WTC11 (cell line): ENCODE measurements around the gene FSTL3. TPM values are rescaled to one million over a fixed set of nuclear protein-coding genes. Genes with fewer than 3 reads are reported as not detected.

Experiments used
- ATAC-seq: fragments of 200-7000 bp; cut with Tn5 transposase; 2 replicates; pipeline ENCODE4 v1.10.0; 2021; ENCODE audit warnings: mild to moderate bottlenecking, moderate library complexity
- CTCF ChIA-PET: fragments of 300-600 bp; sonication (Branson Sonifier 250); formaldehyde crosslinking; loops from one replicate; lab custom pipeline; 2021; ENCODE audit warnings: antibody characterized with exemption; lab: Charles Lee
- POLR2A ChIA-PET: fragments of 350-600 bp; sonication (Branson Sonifier 250); formaldehyde crosslinking; loops from one replicate; lab custom pipeline; 2021; ENCODE audit warnings: antibody characterized with exemption; lab: Charles Lee
- DNase-seq: peaks from one replicate; pipeline ENCODE4 v3.0.0; 2021; ENCODE audit warnings: low spot score
- H3K27ac Mint-ChIP-seq: 2 replicates; pipeline ENCODE4 v1.8.0; 2021; ENCODE audit warnings: mixed read lengths
- H3K27me3 Mint-ChIP-seq: 2 replicates; pipeline ENCODE4 v1.8.0; 2021; ENCODE audit warnings: low read depth, mild to moderate bottlenecking, moderate library complexity, mixed read lengths
- H3K36me3 Mint-ChIP-seq: 2 replicates; pipeline ENCODE4 v1.8.0; 2021; ENCODE audit warnings: mixed read lengths
- H3K4me1 Mint-ChIP-seq: 2 replicates; pipeline ENCODE4 v1.8.0; 2022; ENCODE audit warnings: mixed read lengths
- H3K4me3 Mint-ChIP-seq: 2 replicates; pipeline ENCODE4 v1.8.0; 2021; ENCODE audit warnings: mild to moderate bottlenecking, moderate library complexity, mixed read lengths
- H3K9me3 Mint-ChIP-seq: 2 replicates; pipeline ENCODE4 v1.8.0; 2021; ENCODE audit warnings: mixed read lengths
- JAZF1 ChIP-seq: fragments of 250-450 bp; sonication (Bioruptor Pico); IDR thresholded peaks from 2 replicates; pipeline ENCODE4 v1.9.0; 2021; ENCODE audit warnings: moderate library complexity, mild to moderate bottlenecking, inconsistent platforms
- NFE2L1 ChIP-seq: sonication (generic); formaldehyde crosslinking; IDR thresholded peaks from 2 replicates; pipeline ENCODE4 v1.8.1; 2023; ENCODE audit warnings: missing genetic modification reagents
- NR2C2 ChIP-seq: sonication (generic); formaldehyde crosslinking; IDR thresholded peaks from 2 replicates; pipeline ENCODE4 v1.8.0; 2022; ENCODE audit warnings: mild to moderate bottlenecking, missing genetic modification reagents
- NR3C1 ChIP-seq: sonication (generic); formaldehyde crosslinking; conservative IDR thresholded peaks from 2 replicates; pipeline ENCODE4 v1.8.1; 2023; ENCODE audit warnings: low read depth, mild to moderate bottlenecking, missing genetic modification reagents
- PRRX2 ChIP-seq: fragments of 250-450 bp; sonication (Bioruptor Pico); IDR thresholded peaks from 2 replicates; pipeline ENCODE4 v1.8.0; 2021; ENCODE audit warnings: mild to moderate bottlenecking
- RELA ChIP-seq: sonication (generic); formaldehyde crosslinking; IDR thresholded peaks from 2 replicates; pipeline ENCODE4 v1.8.1; 2022; ENCODE audit warnings: missing genetic modification reagents, mild to moderate bottlenecking, borderline replicate concordance
- SP1 ChIP-seq: sonication (generic); formaldehyde crosslinking; conservative IDR thresholded peaks from 2 replicates; pipeline ENCODE4 v1.8.1; 2022; ENCODE audit warnings: missing genetic modification reagents
- TP53 ChIP-seq: sonication (generic); formaldehyde crosslinking; IDR thresholded peaks from 2 replicates; pipeline ENCODE4 v1.8.1; 2023; ENCODE audit warnings: mild to moderate bottlenecking, missing genetic modification reagents
- ZNF138 ChIP-seq: sonication (generic); formaldehyde crosslinking; conservative IDR thresholded peaks from 2 replicates; pipeline ENCODE4 v1.8.1; 2022; ENCODE audit warnings: mild to moderate bottlenecking, moderate library complexity, missing genetic modification reagents
- total RNA-seq: library from RNA; stranded (reverse); gene quantifications from 3 replicates; pipeline ENCODE4 v1.2.3, GENCODE V29; 2021
- TF ChIP-seq, protein P1 (sequence below): sonication (generic); formaldehyde crosslinking; IDR thresholded peaks from 2 replicates; pipeline ENCODE4 v1.8.1; 2023; ENCODE audit warnings: mild to moderate bottlenecking, missing genetic modification reagents, borderline replicate concordance
- TF ChIP-seq, protein P2 (sequence below): sonication (generic); formaldehyde crosslinking; IDR thresholded peaks from 2 replicates; pipeline ENCODE4 v1.8.1; 2023; ENCODE audit warnings: mild to moderate bottlenecking, missing genetic modification reagents, moderate library complexity
- TF ChIP-seq, protein P3 (sequence below): sonication (generic); formaldehyde crosslinking; IDR thresholded peaks from 2 replicates; pipeline ENCODE4 v1.8.0; 2022; ENCODE audit warnings: missing genetic modification reagents
- TF ChIP-seq, protein P4 (sequence below): fragments of 250-450 bp; sonication (Bioruptor Pico); IDR thresholded peaks from 2 replicates; pipeline ENCODE4 v1.9.0; 2021; ENCODE audit warnings: mild to moderate bottlenecking
- TF ChIP-seq, protein P5 (sequence below): sonication (generic); formaldehyde crosslinking; IDR thresholded peaks from 2 replicates; pipeline ENCODE4 v1.8.1; 2023; ENCODE audit warnings: mild to moderate bottlenecking, missing genetic modification reagents
- TF ChIP-seq, protein P6 (sequence below): fragments of 250-450 bp; sonication (Bioruptor Pico); IDR thresholded peaks from 2 replicates; pipeline ENCODE4 v2.1.2; 2022; ENCODE audit warnings: mild to moderate bottlenecking, moderate library complexity

FSTL3 gene
- total RNA-seq, 1 experiment from 2014 or later, result 8.7 TPM

DNA sequence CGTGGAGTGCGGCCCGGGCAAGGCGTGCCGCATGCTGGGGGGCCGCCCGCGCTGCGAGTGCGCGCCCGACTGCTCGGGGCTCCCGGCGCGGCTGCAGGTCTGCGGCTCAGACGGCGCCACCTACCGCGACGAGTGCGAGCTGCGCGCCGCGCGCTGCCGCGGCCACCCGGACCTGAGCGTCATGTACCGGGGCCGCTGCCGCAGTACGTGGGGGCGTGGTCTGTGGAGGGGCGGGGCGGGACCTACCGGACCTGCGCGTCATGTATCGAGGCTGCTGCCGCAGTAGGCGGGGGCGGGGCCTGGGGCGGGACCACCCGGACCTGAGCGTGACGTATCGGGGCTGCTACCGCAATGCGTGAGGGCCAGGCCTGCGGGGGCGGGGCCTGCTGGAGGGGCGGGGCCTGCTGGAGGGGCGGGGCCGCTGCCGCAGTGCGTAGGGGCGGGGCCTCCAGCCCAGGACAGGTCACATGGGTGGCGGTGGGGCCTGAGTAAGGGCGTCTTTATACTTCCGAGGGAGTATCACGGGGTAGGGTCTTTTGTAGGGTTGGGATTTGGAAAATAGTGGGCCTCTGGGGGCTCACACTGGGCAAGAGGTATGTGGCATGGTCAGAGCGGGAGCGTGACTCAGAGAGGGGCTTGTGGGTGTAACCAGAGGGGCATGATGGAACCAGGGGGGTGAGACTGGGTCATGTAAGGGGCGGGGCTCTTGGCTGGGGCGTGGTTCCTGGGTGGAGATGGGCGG, 4.3 kb downstream of the FSTL3 start (continued):
- TF ChIP-seq, protein P1, sequence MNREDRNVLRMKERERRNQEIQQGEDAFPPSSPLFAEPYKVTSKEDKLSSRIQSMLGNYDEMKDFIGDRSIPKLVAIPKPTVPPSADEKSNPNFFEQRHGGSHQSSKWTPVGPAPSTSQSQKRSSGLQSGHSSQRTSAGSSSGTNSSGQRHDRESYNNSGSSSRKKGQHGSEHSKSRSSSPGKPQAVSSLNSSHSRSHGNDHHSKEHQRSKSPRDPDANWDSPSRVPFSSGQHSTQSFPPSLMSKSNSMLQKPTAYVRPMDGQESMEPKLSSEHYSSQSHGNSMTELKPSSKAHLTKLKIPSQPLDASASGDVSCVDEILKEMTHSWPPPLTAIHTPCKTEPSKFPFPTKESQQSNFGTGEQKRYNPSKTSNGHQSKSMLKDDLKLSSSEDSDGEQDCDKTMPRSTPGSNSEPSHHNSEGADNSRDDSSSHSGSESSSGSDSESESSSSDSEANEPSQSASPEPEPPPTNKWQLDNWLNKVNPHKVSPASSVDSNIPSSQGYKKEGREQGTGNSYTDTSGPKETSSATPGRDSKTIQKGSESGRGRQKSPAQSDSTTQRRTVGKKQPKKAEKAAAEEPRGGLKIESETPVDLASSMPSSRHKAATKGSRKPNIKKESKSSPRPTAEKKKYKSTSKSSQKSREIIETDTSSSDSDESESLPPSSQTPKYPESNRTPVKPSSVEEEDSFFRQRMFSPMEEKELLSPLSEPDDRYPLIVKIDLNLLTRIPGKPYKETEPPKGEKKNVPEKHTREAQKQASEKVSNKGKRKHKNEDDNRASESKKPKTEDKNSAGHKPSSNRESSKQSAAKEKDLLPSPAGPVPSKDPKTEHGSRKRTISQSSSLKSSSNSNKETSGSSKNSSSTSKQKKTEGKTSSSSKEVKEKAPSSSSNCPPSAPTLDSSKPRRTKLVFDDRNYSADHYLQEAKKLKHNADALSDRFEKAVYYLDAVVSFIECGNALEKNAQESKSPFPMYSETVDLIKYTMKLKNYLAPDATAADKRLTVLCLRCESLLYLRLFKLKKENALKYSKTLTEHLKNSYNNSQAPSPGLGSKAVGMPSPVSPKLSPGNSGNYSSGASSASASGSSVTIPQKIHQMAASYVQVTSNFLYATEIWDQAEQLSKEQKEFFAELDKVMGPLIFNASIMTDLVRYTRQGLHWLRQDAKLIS (CRISPR knock-in tag), result no peak
- 0 out of 2 replicates have a peak, but pooled peaks have one; percentile 42 for TF ChIP-seq NFE2L1 (CRISPR knock-in tag)
- TF ChIP-seq, protein P2, sequence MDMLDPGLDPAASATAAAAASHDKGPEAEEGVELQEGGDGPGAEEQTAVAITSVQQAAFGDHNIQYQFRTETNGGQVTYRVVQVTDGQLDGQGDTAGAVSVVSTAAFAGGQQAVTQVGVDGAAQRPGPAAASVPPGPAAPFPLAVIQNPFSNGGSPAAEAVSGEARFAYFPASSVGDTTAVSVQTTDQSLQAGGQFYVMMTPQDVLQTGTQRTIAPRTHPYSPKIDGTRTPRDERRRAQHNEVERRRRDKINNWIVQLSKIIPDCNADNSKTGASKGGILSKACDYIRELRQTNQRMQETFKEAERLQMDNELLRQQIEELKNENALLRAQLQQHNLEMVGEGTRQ (CRISPR knock-in tag), result peak; percentile 85
- TF ChIP-seq, protein P3, sequence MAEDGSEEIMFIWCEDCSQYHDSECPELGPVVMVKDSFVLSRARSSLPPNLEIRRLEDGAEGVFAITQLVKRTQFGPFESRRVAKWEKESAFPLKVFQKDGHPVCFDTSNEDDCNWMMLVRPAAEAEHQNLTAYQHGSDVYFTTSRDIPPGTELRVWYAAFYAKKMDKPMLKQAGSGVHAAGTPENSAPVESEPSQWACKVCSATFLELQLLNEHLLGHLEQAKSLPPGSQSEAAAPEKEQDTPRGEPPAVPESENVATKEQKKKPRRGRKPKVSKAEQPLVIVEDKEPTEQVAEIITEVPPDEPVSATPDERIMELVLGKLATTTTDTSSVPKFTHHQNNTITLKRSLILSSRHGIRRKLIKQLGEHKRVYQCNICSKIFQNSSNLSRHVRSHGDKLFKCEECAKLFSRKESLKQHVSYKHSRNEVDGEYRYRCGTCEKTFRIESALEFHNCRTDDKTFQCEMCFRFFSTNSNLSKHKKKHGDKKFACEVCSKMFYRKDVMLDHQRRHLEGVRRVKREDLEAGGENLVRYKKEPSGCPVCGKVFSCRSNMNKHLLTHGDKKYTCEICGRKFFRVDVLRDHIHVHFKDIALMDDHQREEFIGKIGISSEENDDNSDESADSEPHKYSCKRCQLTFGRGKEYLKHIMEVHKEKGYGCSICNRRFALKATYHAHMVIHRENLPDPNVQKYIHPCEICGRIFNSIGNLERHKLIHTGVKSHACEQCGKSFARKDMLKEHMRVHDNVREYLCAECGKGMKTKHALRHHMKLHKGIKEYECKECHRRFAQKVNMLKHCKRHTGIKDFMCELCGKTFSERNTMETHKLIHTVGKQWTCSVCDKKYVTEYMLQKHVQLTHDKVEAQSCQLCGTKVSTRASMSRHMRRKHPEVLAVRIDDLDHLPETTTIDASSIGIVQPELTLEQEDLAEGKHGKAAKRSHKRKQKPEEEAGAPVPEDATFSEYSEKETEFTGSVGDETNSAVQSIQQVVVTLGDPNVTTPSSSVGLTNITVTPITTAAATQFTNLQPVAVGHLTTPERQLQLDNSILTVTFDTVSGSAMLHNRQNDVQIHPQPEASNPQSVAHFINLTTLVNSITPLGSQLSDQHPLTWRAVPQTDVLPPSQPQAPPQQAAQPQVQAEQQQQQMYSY (CRISPR knock-in tag), result no peak
- TF ChIP-seq, all 79 proteins: peak for 9

DNA sequence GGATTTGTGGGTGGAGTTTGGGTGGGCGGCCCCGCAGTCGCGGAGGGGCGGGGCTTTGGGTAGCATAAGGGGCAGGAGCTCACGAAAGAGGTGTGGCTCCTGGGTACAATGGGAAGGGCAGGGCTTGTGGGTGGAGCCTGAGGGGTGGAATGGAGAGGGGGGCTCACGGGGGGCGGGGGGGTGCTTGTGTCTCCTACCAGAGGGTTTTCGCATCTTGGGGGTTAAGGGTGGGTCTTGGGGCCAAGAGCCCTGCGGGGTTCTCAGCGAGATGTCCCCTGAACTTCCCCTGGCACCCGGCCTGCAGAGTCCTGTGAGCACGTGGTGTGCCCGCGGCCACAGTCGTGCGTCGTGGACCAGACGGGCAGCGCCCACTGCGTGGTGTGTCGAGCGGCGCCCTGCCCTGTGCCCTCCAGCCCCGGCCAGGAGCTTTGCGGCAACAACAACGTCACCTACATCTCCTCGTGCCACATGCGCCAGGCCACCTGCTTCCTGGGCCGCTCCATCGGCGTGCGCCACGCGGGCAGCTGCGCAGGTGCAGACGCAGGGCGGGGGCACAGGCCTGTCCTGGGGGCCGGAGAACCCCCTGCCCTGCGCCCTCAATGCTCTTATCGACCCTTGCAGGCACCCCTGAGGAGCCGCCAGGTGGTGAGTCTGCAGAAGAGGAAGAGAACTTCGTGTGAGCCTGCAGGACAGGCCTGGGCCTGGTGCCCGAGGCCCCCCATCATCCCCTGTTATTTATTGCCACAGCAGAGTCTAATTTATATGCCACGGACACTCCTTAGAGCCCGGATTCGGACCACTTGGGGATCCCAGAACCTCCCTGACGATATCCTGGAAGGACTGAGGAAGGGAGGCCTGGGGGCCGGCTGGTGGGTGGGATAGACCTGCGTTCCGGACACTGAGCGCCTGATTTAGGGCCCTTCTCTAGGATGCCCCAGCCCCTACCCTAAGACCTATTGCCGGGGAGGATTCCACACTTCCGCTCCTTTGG, 5.1 kb downstream of the FSTL3 start:
- H3K27me3 Mint-ChIP-seq, result peaks cover 13% of the 10 kb centered on the region
- POLR2A ChIA-PET, result interaction anchor here (1.2 to 1.7 kb wide), 3 partner anchors 22 to 118 kb away, joined by 3 to 8 read pairs (median 4); no protein-coding TSS in a partner anchor
- peak; percentile 76 for ATAC-seq
- no peak overlapping the region for H3K27ac Mint-ChIP-seq
- DNase-seq, result peak; percentile 96
- peak; percentile 68; the same call in 1 of the 2 replicates for TF ChIP-seq RELA (CRISPR knock-in tag)
- TF ChIP-seq, protein P4, sequence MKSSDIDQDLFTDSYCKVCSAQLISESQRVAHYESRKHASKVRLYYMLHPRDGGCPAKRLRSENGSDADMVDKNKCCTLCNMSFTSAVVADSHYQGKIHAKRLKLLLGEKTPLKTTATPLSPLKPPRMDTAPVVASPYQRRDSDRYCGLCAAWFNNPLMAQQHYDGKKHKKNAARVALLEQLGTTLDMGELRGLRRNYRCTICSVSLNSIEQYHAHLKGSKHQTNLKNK (CRISPR knock-in tag), result no peak
- TF ChIP-seq TP53 (CRISPR knock-in tag), result no peak
- TF ChIP-seq, all 79 proteins: peak for 1
- no peaks in the 10 kb centered on the region for H3K36me3 Mint-ChIP-seq
- no peaks in the 10 kb centered on the region for H3K9me3 Mint-ChIP-seq
- no peaks in the 10 kb centered on the region for H3K4me1 Mint-ChIP-seq
- CTCF ChIA-PET, result interaction anchor here (0.6 to 2.7 kb wide), 19 partner anchors 9 to 572 kb away, joined by 3 to 22 read pairs (median 5); partner anchors contain the start of genes PALM, PRSS57, RNF126 and WDR18
- H3K4me3 Mint-ChIP-seq, result peak overlapping the region; percentile 87

DNA sequence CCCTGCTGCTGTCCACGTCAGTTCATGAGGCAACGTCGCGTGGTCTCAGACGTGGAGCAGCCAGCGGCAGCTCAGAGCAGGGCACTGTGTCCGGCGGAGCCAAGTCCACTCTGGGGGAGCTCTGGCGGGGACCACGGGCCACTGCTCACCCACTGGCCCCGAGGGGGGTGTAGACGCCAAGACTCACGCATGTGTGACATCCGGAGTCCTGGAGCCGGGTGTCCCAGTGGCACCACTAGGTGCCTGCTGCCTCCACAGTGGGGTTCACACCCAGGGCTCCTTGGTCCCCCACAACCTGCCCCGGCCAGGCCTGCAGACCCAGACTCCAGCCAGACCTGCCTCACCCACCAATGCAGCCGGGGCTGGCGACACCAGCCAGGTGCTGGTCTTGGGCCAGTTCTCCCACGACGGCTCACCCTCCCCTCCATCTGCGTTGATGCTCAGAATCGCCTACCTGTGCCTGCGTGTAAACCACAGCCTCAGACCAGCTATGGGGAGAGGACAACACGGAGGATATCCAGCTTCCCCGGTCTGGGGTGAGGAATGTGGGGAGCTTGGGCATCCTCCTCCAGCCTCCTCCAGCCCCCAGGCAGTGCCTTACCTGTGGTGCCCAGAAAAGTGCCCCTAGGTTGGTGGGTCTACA, 6.6 kb downstream of the FSTL3 start:
- no peaks in the 10 kb centered on the region for H3K9me3 Mint-ChIP-seq
- H3K4me1 Mint-ChIP-seq, result no peaks in the 10 kb centered on the region
- no peak for ATAC-seq
- H3K27ac Mint-ChIP-seq, result no peak overlapping the region
- no peak overlapping the region for H3K4me3 Mint-ChIP-seq
- ChIA-PET POLR2A (no interaction called here), CTCF (interaction anchor here (0.9 kb wide), 2 partner anchors 12 to 21 kb away, joined by 3 read pairs; no protein-coding TSS in a partner anchor)
- peaks cover 5% of the 10 kb centered on the region for H3K27me3 Mint-ChIP-seq
- no peak for DNase-seq
- H3K36me3 Mint-ChIP-seq, result no peaks in the 10 kb centered on the region
- no peak for TF ChIP-seq PRRX2 (CRISPR knock-in tag)
- TF ChIP-seq, protein P5, sequence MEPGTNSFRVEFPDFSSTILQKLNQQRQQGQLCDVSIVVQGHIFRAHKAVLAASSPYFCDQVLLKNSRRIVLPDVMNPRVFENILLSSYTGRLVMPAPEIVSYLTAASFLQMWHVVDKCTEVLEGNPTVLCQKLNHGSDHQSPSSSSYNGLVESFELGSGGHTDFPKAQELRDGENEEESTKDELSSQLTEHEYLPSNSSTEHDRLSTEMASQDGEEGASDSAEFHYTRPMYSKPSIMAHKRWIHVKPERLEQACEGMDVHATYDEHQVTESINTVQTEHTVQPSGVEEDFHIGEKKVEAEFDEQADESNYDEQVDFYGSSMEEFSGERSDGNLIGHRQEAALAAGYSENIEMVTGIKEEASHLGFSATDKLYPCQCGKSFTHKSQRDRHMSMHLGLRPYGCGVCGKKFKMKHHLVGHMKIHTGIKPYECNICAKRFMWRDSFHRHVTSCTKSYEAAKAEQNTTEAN (CRISPR knock-in tag), result no peak
- TF ChIP-seq ZNF138, result no peak
- TF ChIP-seq SP1, result no peak
- TF ChIP-seq, protein P6, sequence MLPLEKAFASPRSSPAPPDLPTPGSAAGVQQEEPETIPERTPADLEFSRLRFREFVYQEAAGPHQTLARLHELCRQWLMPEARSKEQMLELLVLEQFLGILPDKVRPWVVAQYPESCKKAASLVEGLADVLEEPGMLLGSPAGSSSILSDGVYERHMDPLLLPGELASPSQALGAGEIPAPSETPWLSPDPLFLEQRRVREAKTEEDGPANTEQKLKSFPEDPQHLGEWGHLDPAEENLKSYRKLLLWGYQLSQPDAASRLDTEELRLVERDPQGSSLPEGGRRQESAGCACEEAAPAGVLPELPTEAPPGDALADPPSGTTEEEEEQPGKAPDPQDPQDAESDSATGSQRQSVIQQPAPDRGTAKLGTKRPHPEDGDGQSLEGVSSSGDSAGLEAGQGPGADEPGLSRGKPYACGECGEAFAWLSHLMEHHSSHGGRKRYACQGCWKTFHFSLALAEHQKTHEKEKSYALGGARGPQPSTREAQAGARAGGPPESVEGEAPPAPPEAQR, result no peak
- no peak for TF ChIP-seq NR3C1 (CRISPR knock-in tag)
- TF ChIP-seq NR2C2 (CRISPR knock-in tag), result no peak
- no peak for TF ChIP-seq JAZF1
